Right lobe of liver (tissue), 4 donors: ENCODE data around the gene ATP6V1E1.
A peak's percentile ranks its signal among the peaks of the same experiment; 100 is the strongest.

Experiments used
- POLR2A ChIP-seq: fragments of 450-650 bp; IDR thresholded peaks from one replicate; pipeline ENCODE4 v1.6.1; 2017; ENCODE audit warnings: antibody characterized with exemption, mild to moderate bottlenecking
- TF ChIP-seq, protein P1 (sequence below), 4 donors: fragments of 200-600 bp in 3 of 4; fragments of 450-650 bp in 1 of 4; IDR thresholded peaks; one replicate each; pipeline versions ENCODE4 v1.5.1 to v1.8.0; 2016 to 2022; ENCODE audit warnings: antibody characterized with exemption in 4 of 4, mild to moderate bottlenecking in 2 of 4
- donor health status: DM: no; HTN: no; CAD: no.
- donor health status: DM: no; HTN: no; CAD: no.
- donor health status: DM: no; HTN: yes; CAD: no.

DNA sequence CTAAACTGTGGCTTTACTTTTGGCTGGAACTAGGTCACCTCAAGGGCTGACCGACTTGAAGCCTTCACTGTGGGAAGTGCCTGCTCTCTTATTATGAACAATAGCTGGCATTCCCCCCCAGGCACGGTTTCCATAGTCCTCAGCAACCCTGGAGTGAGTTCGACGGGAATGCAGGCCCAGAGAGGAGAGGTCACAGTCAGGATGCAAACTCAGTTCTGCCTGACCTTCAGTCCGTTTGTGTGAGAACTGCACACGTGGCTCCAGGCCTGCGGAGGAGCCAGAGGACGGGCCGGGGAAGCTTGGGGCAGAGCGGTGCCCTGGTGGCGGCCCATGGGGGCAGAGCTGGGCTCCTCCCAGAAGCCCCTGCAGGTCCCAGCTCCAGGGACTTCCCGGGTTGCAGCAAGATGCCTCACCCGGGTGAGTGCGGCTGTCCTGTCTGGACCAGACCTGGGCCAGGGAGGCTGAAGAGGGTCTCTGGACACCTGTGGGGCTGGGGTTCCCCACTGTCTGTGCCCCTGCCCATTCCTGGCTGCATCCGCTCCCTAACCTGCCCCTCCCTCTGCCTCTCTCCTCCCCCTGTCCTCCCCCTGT, 48.0 kb downstream of the ATP6V1E1 start:
- TF ChIP-seq, protein P1, sequence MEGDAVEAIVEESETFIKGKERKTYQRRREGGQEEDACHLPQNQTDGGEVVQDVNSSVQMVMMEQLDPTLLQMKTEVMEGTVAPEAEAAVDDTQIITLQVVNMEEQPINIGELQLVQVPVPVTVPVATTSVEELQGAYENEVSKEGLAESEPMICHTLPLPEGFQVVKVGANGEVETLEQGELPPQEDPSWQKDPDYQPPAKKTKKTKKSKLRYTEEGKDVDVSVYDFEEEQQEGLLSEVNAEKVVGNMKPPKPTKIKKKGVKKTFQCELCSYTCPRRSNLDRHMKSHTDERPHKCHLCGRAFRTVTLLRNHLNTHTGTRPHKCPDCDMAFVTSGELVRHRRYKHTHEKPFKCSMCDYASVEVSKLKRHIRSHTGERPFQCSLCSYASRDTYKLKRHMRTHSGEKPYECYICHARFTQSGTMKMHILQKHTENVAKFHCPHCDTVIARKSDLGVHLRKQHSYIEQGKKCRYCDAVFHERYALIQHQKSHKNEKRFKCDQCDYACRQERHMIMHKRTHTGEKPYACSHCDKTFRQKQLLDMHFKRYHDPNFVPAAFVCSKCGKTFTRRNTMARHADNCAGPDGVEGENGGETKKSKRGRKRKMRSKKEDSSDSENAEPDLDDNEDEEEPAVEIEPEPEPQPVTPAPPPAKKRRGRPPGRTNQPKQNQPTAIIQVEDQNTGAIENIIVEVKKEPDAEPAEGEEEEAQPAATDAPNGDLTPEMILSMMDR (IDR thresholded peaks at IDR 0.05), result peak in 2 of 4 donors; percentile 22 to 23
- peak; percentile 26 for TF ChIP-seq POLR2A
